WTC11 (cell line): ENCODE measurements around the gene NUDT14. TPM values are rescaled to one million over a fixed set of nuclear protein-coding genes. Genes with fewer than 3 reads are reported as not detected.
A peak's percentile ranks its signal among the peaks of the same experiment; 100 is the strongest.

ENCODE experiments used
- ATAC-seq: fragments of 200-7000 bp; cut with Tn5 transposase; 2 replicates; pipeline ENCODE4 v1.10.0; 2021; ENCODE audit warnings: mild to moderate bottlenecking, moderate library complexity
- CTCF ChIA-PET: fragments of 300-600 bp; sonication (Branson Sonifier 250); formaldehyde crosslinking; loops from one replicate; lab custom pipeline; 2021; ENCODE audit warnings: antibody characterized with exemption; lab: Charles Lee
- POLR2A ChIA-PET: fragments of 350-600 bp; sonication (Branson Sonifier 250); formaldehyde crosslinking; loops from one replicate; lab custom pipeline; 2021; ENCODE audit warnings: antibody characterized with exemption; lab: Charles Lee
- DNase-seq: peaks from one replicate; pipeline ENCODE4 v3.0.0; 2021; ENCODE audit warnings: low spot score
- H3K27ac Mint-ChIP-seq: 2 replicates; pipeline ENCODE4 v1.8.0; 2021; ENCODE audit warnings: mixed read lengths
- H3K27me3 Mint-ChIP-seq: 2 replicates; pipeline ENCODE4 v1.8.0; 2021; ENCODE audit warnings: low read depth, mild to moderate bottlenecking, moderate library complexity, mixed read lengths
- H3K36me3 Mint-ChIP-seq: 2 replicates; pipeline ENCODE4 v1.8.0; 2021; ENCODE audit warnings: mixed read lengths
- H3K4me1 Mint-ChIP-seq: 2 replicates; pipeline ENCODE4 v1.8.0; 2022; ENCODE audit warnings: mixed read lengths
- H3K4me3 Mint-ChIP-seq: 2 replicates; pipeline ENCODE4 v1.8.0; 2021; ENCODE audit warnings: mild to moderate bottlenecking, moderate library complexity, mixed read lengths
- H3K9me3 Mint-ChIP-seq: 2 replicates; pipeline ENCODE4 v1.8.0; 2021; ENCODE audit warnings: mixed read lengths
- AFF4 ChIP-seq: sonication (generic); formaldehyde crosslinking; IDR thresholded peaks from 2 replicates; pipeline ENCODE4 v1.8.1; 2023; ENCODE audit warnings: mild to moderate bottlenecking, missing genetic modification reagents, borderline replicate concordance
- AR ChIP-seq: fragments of 250-450 bp; sonication (Bioruptor Pico); IDR thresholded peaks from 2 replicates; pipeline ENCODE4 v1.9.0; 2021; ENCODE audit warnings: mild to moderate bottlenecking
- ATF6 ChIP-seq: sonication (generic); formaldehyde crosslinking; IDR thresholded peaks from 2 replicates; pipeline ENCODE4 v1.8.1; 2023; ENCODE audit warnings: mild to moderate bottlenecking, missing genetic modification reagents
- E2F4 ChIP-seq: sonication (generic); formaldehyde crosslinking; IDR thresholded peaks from 2 replicates; pipeline ENCODE4 v1.8.1; 2022; ENCODE audit warnings: low read depth, mild to moderate bottlenecking, moderate library complexity, missing genetic modification reagents, borderline replicate concordance
- ESRRA ChIP-seq: sonication (generic); formaldehyde crosslinking; IDR thresholded peaks from 2 replicates; pipeline ENCODE4 v1.8.1; 2022; ENCODE audit warnings: mild to moderate bottlenecking, missing genetic modification reagents, borderline replicate concordance
- HMGXB4 ChIP-seq: sonication (generic); formaldehyde crosslinking; IDR thresholded peaks from 2 replicates; pipeline ENCODE4 v1.8.1; 2023; ENCODE audit warnings: mild to moderate bottlenecking, moderate library complexity, missing genetic modification reagents
- JAZF1 ChIP-seq: fragments of 250-450 bp; sonication (Bioruptor Pico); IDR thresholded peaks from 2 replicates; pipeline ENCODE4 v1.9.0; 2021; ENCODE audit warnings: moderate library complexity, mild to moderate bottlenecking, inconsistent platforms
- NFATC4 ChIP-seq: fragments of 250-450 bp; sonication (Bioruptor Pico); IDR thresholded peaks from 2 replicates; pipeline ENCODE4 v1.9.0; 2021; ENCODE audit warnings: mild to moderate bottlenecking
- OVOL2 ChIP-seq: fragments of 250-450 bp; sonication (Bioruptor Pico); IDR thresholded peaks from 2 replicates; pipeline ENCODE4 v1.9.0; 2021; ENCODE audit warnings: mild to moderate bottlenecking, borderline replicate concordance
- SMAD4 ChIP-seq: sonication (generic); formaldehyde crosslinking; IDR thresholded peaks from 2 replicates; pipeline ENCODE4 v1.8.0; 2022; ENCODE audit warnings: mild to moderate bottlenecking, missing genetic modification reagents
- SOX15 ChIP-seq: fragments of 250-450 bp; sonication (Bioruptor Pico); IDR thresholded peaks from 2 replicates; pipeline ENCODE4 v1.9.0; 2021; ENCODE audit warnings: mild to moderate bottlenecking
- ZNF317 ChIP-seq: sonication (generic); formaldehyde crosslinking; IDR thresholded peaks from 2 replicates; pipeline ENCODE4 v1.8.1; 2023; ENCODE audit warnings: low read depth, mild to moderate bottlenecking, moderate library complexity, missing genetic modification reagents, borderline replicate concordance
- ZNF671 ChIP-seq: fragments of 250-450 bp; sonication (Bioruptor Pico); IDR thresholded peaks from 2 replicates; pipeline ENCODE4 v1.8.0; 2021; ENCODE audit warnings: mild to moderate bottlenecking
- ZSCAN18 ChIP-seq: fragments of 250-450 bp; sonication (Bioruptor Pico); IDR thresholded peaks from 2 replicates; pipeline ENCODE4 v2.1.2; 2022; ENCODE audit warnings: mild to moderate bottlenecking, moderate library complexity
- total RNA-seq: library from RNA; stranded (reverse); gene quantifications from 3 replicates; pipeline ENCODE4 v1.2.3, GENCODE V29; 2021

NUDT14 gene
- total RNA-seq, 1 experiment from 2014 or later = 35.4 TPM

- TF ChIP-seq AFF4 (CRISPR knock-in tag) (no peak), HMGXB4 (CRISPR knock-in tag) (no peak), ZNF671 (CRISPR knock-in tag) (no peak), ZNF317 (CRISPR knock-in tag) (no peak)
Observed at GRCh38 chr14:105198588-105198987, 17.5 kb upstream of the NUDT14 start (continued).

GRCh38 chr14:105197211-105197641 lies 16.1 kb upstream of the NUDT14 start:
- Mint-ChIP-seq H3K27ac (no peak overlapping the region), H3K9me3 (no peaks in the 10 kb centered on the region), H3K36me3 (no peaks in the 10 kb centered on the region), H3K4me1 (peaks cover 9% of the 10 kb centered on the region), H3K27me3 (peaks cover 24% of the 10 kb centered on the region), H3K4me3 (no peak overlapping the region)
- POLR2A ChIA-PET = no interaction called here
- TF ChIP-seq SMAD4 (CRISPR knock-in tag) (no peak), JAZF1 (CRISPR knock-in tag) (no peak), AR (CRISPR knock-in tag) (no peak), ESRRA (CRISPR knock-in tag) (no peak), ZSCAN18 (no peak)
- CTCF ChIA-PET = interaction anchor here (1.2 to 6.3 kb wide), 3 partner anchors 16 to 107 kb away, joined by 6 to 33 read pairs (median 21); partner anchors contain the start of genes JAG2 and NUDT14
- ATAC-seq (no peak), DNase-seq (no peak)

GRCh38 chr14:105196265-105196960 lies 15.3 kb upstream of the NUDT14 start:
- DNase-seq = peak; percentile 55
- Mint-ChIP-seq H3K36me3 (no peaks in the 10 kb centered on the region), H3K4me3 (peak overlapping the region; percentile 8; the same call in 1 of the 2 replicates), H3K4me1 (peaks cover 9% of the 10 kb centered on the region), H3K27me3 (peaks cover 24% of the 10 kb centered on the region), H3K27ac (no peak overlapping the region), H3K9me3 (no peaks in the 10 kb centered on the region)
- ChIA-PET POLR2A (no interaction called here), CTCF (interaction anchor here (0.5 to 6.3 kb wide), 7 partner anchors 11 to 284 kb away, joined by 3 to 33 read pairs (median 6); partner anchors contain the start of genes JAG2 and NUDT14)
- ATAC-seq = peak; percentile 40
- no peak for TF ChIP-seq NFATC4 (CRISPR knock-in tag)
- no peak for TF ChIP-seq ATF6 (CRISPR knock-in tag)
- no peak for TF ChIP-seq OVOL2 (CRISPR knock-in tag)
- no peak for TF ChIP-seq E2F4 (CRISPR knock-in tag)
- TF ChIP-seq SOX15 (CRISPR knock-in tag) = no peak
- no peak for TF ChIP-seq AR (CRISPR knock-in tag)
